OCI-LY7 (cell line): ENCODE measurements around the gene GALNT12. TPM values are rescaled to one million over a fixed set of nuclear protein-coding genes. Genes with fewer than 3 reads are reported as not detected.

Experiments
- BruUV-seq: library from RNA; stranded (reverse); fragments of 400-500 nt; replicated peaks from 2 replicates; lab custom pipeline; 2021; lab: Mats Ljungman, UMichigan
- CTCF ChIA-PET: fragments of 300-600 bp; sonication (Branson Sonifier 250); formaldehyde crosslinking; loops from one replicate; lab custom pipeline; 2022; ENCODE audit warnings: antibody characterized with exemption; ENCODE audit not compliant: unreplicated experiment; lab: Charles Lee
- POLR2A ChIA-PET: fragments of 300-600 bp; sonication (Branson Sonifier 250); formaldehyde crosslinking; loops from one replicate; lab custom pipeline; 2022; ENCODE audit warnings: antibody characterized with exemption; lab: Charles Lee
- DNase-seq: peaks from one replicate; pipeline ENCODE4 v3.0.0-alpha.2; 2015; ENCODE audit warnings: low spot score
- H2AFZ ChIP-seq: fragments of 200-600 bp; sonication (generic), shearing (Covaris generic); 2 replicates; pipeline ENCODE4 v1.6.1; 2014; ENCODE audit warnings: mild to moderate bottlenecking, antibody characterized with exemption, low read length, moderate library complexity
- H3K27ac ChIP-seq: fragments of 200-600 bp; sonication (generic); 2 replicates; pipeline ENCODE4 v1.5.1; 2014; ENCODE audit warnings: mixed run types, low read depth, mild to moderate bottlenecking, moderate library complexity, low read length, inconsistent platforms; ENCODE audit not compliant: poor library complexity, severe bottlenecking
- H3K36me3 ChIP-seq: fragments of 200-600 bp; sonication (generic); 2 replicates; pipeline ENCODE4 v1.6.1; 2014; ENCODE audit warnings: mild to moderate bottlenecking, antibody characterized with exemption, low read length, moderate library complexity, mixed read lengths; ENCODE audit not compliant: insufficient read depth
- H3K4me1 ChIP-seq: fragments of 200-600 bp; sonication (generic); 2 replicates; pipeline ENCODE4 v1.5.1; 2014; ENCODE audit warnings: mild to moderate bottlenecking, low read length; ENCODE audit not compliant: insufficient read depth, poor library complexity, severe bottlenecking
- H3K4me2 ChIP-seq: fragments of 200-600 bp; sonication (generic); 2 replicates; pipeline ENCODE4 v1.6.1; 2014; ENCODE audit warnings: mild to moderate bottlenecking, low read length
- H3K4me3 ChIP-seq: fragments of 200-600 bp; sonication (generic); 2 replicates; pipeline ENCODE4 v1.5.1; 2014; ENCODE audit warnings: mild to moderate bottlenecking, low read depth, low read length; ENCODE audit not compliant: poor library complexity, severe bottlenecking
- H3K79me2 ChIP-seq: fragments of 200-600 bp; sonication (generic); 2 replicates; pipeline ENCODE4 v1.6.1; 2016; ENCODE audit warnings: low read depth, mild to moderate bottlenecking, low read length, moderate library complexity, mixed read lengths; ENCODE audit not compliant: insufficient read depth
- H3K9me2 ChIP-seq: fragments of 200-600 bp; sonication (generic); 2 replicates; pipeline ENCODE4 v1.6.1; 2016; ENCODE audit warnings: mild to moderate bottlenecking, low read length, mixed read lengths; ENCODE audit not compliant: insufficient read depth
- H3K9me3 ChIP-seq: fragments of 200-600 bp; sonication (generic); 2 replicates; pipeline ENCODE4 v1.6.1; 2014; ENCODE audit warnings: mild to moderate bottlenecking, mixed run types, low read length, mixed read lengths
- H4K20me1 ChIP-seq: fragments of 200-600 bp; sonication (generic); 2 replicates; pipeline ENCODE4 v1.6.1; 2014; ENCODE audit warnings: mild to moderate bottlenecking, antibody characterized with exemption, low read length, moderate library complexity, mixed read lengths; ENCODE audit not compliant: insufficient read depth
- CTCF ChIP-seq: fragments of 200-600 bp; sonication (generic); conservative IDR thresholded peaks from 2 replicates; pipeline ENCODE4 v1.5.1; 2014; ENCODE audit warnings: mild to moderate bottlenecking, antibody characterized with exemption, low read length, moderate library complexity, mixed read lengths
- EZH2phosphoT487 ChIP-seq: fragments of 200-600 bp; sonication (generic); IDR thresholded peaks from 2 replicates; pipeline ENCODE4 v1.6.1; 2018; ENCODE audit warnings: low read depth, borderline replicate concordance, mild to moderate bottlenecking, mixed run types, antibody characterized with exemption, low read length, moderate library complexity, mixed read lengths
- intact Hi-C: fragments of 100-400 bp; cut with micrococcal nuclease; formaldehyde crosslinking; loops from one replicate; pipeline ENCODE4 v1.10.0; 2022; ENCODE audit not compliant: unreplicated experiment
- total RNA-seq, 2 experiments: library from RNA; depleted of rRNA in 1 of 2; stranded (reverse); fragments of >200 nt in 1 of 2; shearing (Covaris generic) in 1 of 2; gene quantifications; 2 replicates each; pipeline ENCODE4 v1.2.3, GENCODE V29; 2014 to 2022

The GALNT12 gene
- total RNA-seq, 2 experiments from 2014 or later, result 5.5 to 9.7 TPM

DNA sequence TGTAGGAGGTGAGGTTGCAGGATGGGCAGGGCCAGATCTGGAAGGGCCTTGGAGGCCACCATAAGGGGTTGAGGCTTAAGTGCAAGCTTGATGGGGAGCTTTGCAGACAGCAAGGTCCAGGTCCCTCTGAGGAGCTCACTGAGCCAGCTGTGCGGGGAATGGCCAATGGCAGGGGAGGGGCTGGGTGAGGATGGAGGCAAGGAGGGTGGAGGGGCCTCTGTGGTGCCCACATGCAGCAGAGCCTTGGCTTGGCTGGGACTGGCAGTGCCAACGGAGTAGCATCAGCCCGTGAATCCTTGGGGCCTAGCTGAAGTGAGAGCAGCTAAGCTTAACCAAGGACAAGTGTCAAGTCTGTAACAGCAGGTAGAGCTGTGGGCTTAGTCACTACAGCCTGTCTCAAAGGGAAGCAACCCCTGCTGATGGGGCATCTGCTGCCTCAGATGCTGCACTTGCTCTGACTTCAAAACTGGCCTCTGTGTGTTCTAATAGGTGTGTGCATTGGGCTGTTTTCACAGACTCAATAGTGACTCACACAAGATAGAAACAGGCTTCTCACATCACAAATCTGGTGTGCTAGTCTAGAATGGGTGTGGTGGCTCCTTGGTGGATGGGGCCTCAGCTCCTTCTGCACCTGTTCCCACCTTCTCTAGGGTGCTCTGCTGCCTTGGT lies 16.3 kb downstream of the GALNT12 start:
- Histone ChIP-seq H3K4me2 (no peak overlapping the region), H3K9me3 (no peaks in the 10 kb centered on the region), H3K9me2 (no peaks in the 10 kb centered on the region), H3K79me2 (no peaks in the 10 kb centered on the region), H3K4me1 (no peaks in the 10 kb centered on the region), H3K27ac (no peak overlapping the region), H3K4me3 (no peak overlapping the region), H2AFZ (no peak overlapping the region), H3K36me3 (no peaks in the 10 kb centered on the region), H4K20me1 (no peaks in the 10 kb centered on the region)
- no TSS peak for BruUV-seq
- no peak for DNase-seq
- ChIA-PET POLR2A (interaction anchor here (0.6 kb wide), 1 partner anchor 41 kb away, joined by 3 read pairs; no protein-coding TSS in a partner anchor), CTCF (no interaction called here)
- intact Hi-C loops, result no loop called here
- TF ChIP-seq CTCF, result no peak
- no peak for TF ChIP-seq EZH2phosphoT487

DNA sequence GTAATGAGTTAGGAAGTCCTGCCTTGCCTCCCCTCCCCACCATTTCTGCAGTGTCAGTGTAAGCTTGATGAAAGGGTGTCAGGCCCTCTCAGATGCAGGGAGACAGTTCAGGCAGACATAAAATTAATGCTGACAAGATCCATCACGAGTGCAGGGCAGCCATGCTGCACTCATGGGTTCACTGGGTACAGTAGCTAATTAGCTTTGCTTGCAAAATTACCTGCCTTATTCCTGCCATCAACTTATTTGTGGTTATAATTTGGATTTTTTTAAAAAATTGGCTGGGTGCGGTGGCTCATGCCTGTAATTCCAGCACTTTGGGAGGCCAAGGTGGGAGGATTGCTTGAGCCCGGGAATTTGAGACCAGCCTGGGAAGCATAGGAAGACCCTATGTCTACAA lies 17.9 kb downstream of the GALNT12 start:
- Histone ChIP-seq H3K9me3 (no peaks in the 10 kb centered on the region), H3K4me1 (no peaks in the 10 kb centered on the region), H3K9me2 (no peaks in the 10 kb centered on the region), H2AFZ (no peak overlapping the region), H4K20me1 (no peaks in the 10 kb centered on the region), H3K4me2 (no peak overlapping the region), H3K4me3 (no peak overlapping the region), H3K36me3 (no peaks in the 10 kb centered on the region), H3K79me2 (no peaks in the 10 kb centered on the region), H3K27ac (no peak overlapping the region)
- ChIA-PET POLR2A (interaction anchor here (0.6 to 2.0 kb wide), 4 partner anchors 17 to 815 kb away, joined by 3 to 7 read pairs (median 3); no protein-coding TSS in a partner anchor), CTCF (no interaction called here)
- no TSS peak for BruUV-seq
- intact Hi-C loops, result no loop called here
- TF ChIP-seq CTCF (no peak), EZH2phosphoT487 (no peak)
- no peak for DNase-seq

DNA sequence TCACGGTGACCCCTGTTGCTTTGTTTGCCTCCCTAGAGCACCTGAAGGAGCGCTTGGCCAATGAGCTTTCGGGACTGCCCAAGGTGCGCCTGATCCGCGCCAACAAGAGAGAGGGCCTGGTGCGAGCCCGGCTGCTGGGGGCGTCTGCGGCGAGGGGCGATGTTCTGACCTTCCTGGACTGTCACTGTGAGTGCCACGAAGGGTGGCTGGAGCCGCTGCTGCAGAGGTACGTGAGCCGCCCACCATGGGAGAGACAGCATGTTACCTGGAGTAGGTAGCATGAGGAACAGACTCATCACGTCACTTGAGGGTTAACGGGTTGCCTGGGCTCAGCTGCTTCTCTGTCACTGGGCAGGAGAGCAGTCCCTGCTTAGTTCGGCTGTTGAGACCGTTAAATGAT lies 19.2 kb downstream of the GALNT12 start:
- DNase-seq, result no peak
- no peaks in the 10 kb centered on the region for H3K36me3 ChIP-seq
- H3K4me3 ChIP-seq, result no peak overlapping the region
- intact Hi-C loops, result no loop called here
- no peak overlapping the region for H2AFZ ChIP-seq
- H3K9me3 ChIP-seq, result no peaks in the 10 kb centered on the region
- H3K27ac ChIP-seq, result no peak overlapping the region
- H3K9me2 ChIP-seq, result no peaks in the 10 kb centered on the region
- ChIA-PET POLR2A (interaction anchor here (2.0 kb wide), 1 partner anchor 21 kb away, joined by 7 read pairs; no protein-coding TSS in a partner anchor), CTCF (no interaction called here)
- H3K79me2 ChIP-seq, result no peaks in the 10 kb centered on the region
- no peaks in the 10 kb centered on the region for H3K4me1 ChIP-seq
- no TSS peak for BruUV-seq
- H3K4me2 ChIP-seq, result no peak overlapping the region
- TF ChIP-seq CTCF (no peak), EZH2phosphoT487 (no peak)
- no peaks in the 10 kb centered on the region for H4K20me1 ChIP-seq
